DMS 273 treated with DMSO at 0.1 percent for 48 hours (cell line): ENCODE results near the gene A2M.
"Not testable (repeated sequence)": the region's sequence is repeated elsewhere in the genome, so short reads cannot be mapped to it uniquely, and the experiment has no call there.

Experiments
- DNase-seq: peaks from one replicate; lab custom pipeline; 2025; lab: John Stamatoyannopoulos, UW

A2M gene

GRCh38 chr12:9115731-9116559, at the start of gene A2M:
TSS of gene A2M (minus strand) at chr12:9115919. CDS start at chr12:9115849, 70 bp downstream.
- no peak for DNase-seq

- DNase-seq, result no peak
These were observed 47.7 kb upstream of the A2M start for GRCh38 chr12:9163392-9163791.

GRCh38 chr12:9156119-9156518, 40.4 kb upstream of the A2M start:
- DNase-seq, result no peak

- no peak for DNase-seq
These were observed 33.7 kb upstream of the A2M start for GRCh38 chr12:9149372-9149771.

GRCh38 chr12:9148926-9149325, 33.2 kb upstream of the A2M start:
- DNase-seq, result no peak

GRCh38 chr12:9147461-9147860, 31.7 kb upstream of the A2M start:
- DNase-seq, result no peak

GRCh38 chr12:9144730-9145106, 29.0 kb upstream of the A2M start:
- no peak for DNase-seq

- no peak for DNase-seq
These were observed 28.4 kb upstream of the A2M start for GRCh38 chr12:9143929-9144729.

GRCh38 chr12:9143137-9143536, 27.4 kb upstream of the A2M start:
- DNase-seq, result no peak

- not testable (repeated sequence) for DNase-seq
These were observed 24.0 kb upstream of the A2M start for GRCh38 chr12:9139588-9140290.

GRCh38 chr12:9135903-9136310, 20.2 kb upstream of the A2M start:
- DNase-seq, result no peak

GRCh38 chr12:9134981-9135628, 19.4 kb upstream of the A2M start:
- no peak for DNase-seq

- no peak for DNase-seq
These were observed 17.6 kb upstream of the A2M start for GRCh38 chr12:9133216-9133916.

- no peak for DNase-seq
These were observed 16.4 kb upstream of the A2M start for GRCh38 chr12:9132008-9132535.

GRCh38 chr12:9130244-9130643, 14.5 kb upstream of the A2M start:
- no peak for DNase-seq

- DNase-seq, result no peak
These were observed 12.4 kb upstream of the A2M start for GRCh38 chr12:9127936-9128663.

GRCh38 chr12:9127484-9127883, 11.8 kb upstream of the A2M start:
- no peak for DNase-seq

- DNase-seq, result no peak
These were observed 8.8 kb upstream of the A2M start for GRCh38 chr12:9124383-9125031.

- DNase-seq, result no peak
These were observed 8.2 kb upstream of the A2M start for GRCh38 chr12:9123781-9124382.
